ENCODE data around the gene HERC6. TPM values are rescaled to one million over a fixed set of nuclear protein-coding genes. Genes with fewer than 3 reads are reported as not detected.

HERC6 gene
- total and polyA plus RNA-seq, 2 donors (not counting 1 experiment from before 2014, with no cell fraction given), result 5.1 to 10.9 TPM

DNA sequence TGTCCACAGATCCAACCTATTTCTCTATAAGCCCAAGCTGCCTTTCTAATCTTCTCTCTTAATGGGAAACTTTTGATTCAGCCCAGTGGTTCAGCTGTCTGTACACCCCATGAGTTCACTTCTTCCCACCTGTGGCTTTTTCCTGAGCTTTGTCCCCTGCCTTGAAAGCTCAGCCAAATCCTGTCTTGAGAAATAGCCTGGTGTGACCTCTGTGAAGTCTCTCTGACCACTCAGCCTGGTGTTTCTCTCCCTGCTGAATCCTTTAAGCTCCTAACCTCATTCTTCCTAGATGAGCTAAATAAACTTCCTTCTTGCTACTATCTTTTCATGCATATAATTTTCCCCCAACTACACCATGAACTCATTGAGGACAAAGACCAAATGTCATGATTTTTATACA lies 63.0 kb downstream of the HERC6 start:
- H3K4me3 ChIP-seq (ENCODE audit: control extremely low read depth in 1 of 5, extremely low read depth in 1 of 5, insufficient read depth in 1 of 5, low read depth in 2 of 5, low read length in 4 of 5), result no peak overlapping the region
- no peaks in the 10 kb centered on the region for H3K27me3 Mint-ChIP-seq
- H3K4me1 ChIP-seq (ENCODE audit: control insufficient read depth in 2 of 2, insufficient read depth in 2 of 2, low read length in 2 of 2), result no peaks in the 10 kb centered on the region
- intact Hi-C loops (cut with micrococcal nuclease), result no loop called here
- no peak overlapping the region for H3K27ac ChIP-seq (ENCODE audit: low read length in 2 of 2)
- no peak overlapping the region for H3K9ac ChIP-seq (ENCODE audit: low read length)
- no peaks in the 10 kb centered on the region for H4K20me1 ChIP-seq (ENCODE audit: control insufficient read depth, insufficient read depth, low read length, poor library complexity, severe bottlenecking)
- H3K27ac Mint-ChIP-seq, result no peak overlapping the region
- no peak overlapping the region for H3K4me3 Mint-ChIP-seq
- H2AFZ ChIP-seq (ENCODE audit: insufficient read depth, low read depth, low read length, poor library complexity, severe bottlenecking), result no peak overlapping the region
- ChIA-PET CTCF (no interaction called here), POLR2A (interaction anchor here (0.5 kb wide), 1 partner anchor 156 kb away, joined by 12 read pairs; no protein-coding TSS in a partner anchor)
- TF ChIP-seq, protein P1, sequence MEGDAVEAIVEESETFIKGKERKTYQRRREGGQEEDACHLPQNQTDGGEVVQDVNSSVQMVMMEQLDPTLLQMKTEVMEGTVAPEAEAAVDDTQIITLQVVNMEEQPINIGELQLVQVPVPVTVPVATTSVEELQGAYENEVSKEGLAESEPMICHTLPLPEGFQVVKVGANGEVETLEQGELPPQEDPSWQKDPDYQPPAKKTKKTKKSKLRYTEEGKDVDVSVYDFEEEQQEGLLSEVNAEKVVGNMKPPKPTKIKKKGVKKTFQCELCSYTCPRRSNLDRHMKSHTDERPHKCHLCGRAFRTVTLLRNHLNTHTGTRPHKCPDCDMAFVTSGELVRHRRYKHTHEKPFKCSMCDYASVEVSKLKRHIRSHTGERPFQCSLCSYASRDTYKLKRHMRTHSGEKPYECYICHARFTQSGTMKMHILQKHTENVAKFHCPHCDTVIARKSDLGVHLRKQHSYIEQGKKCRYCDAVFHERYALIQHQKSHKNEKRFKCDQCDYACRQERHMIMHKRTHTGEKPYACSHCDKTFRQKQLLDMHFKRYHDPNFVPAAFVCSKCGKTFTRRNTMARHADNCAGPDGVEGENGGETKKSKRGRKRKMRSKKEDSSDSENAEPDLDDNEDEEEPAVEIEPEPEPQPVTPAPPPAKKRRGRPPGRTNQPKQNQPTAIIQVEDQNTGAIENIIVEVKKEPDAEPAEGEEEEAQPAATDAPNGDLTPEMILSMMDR (IDR thresholded peaks at IDR 0.05), result no peak
- no peak for TF ChIP-seq EZH2 (IDR thresholded peaks at IDR 0.05; ENCODE audit: borderline replicate concordance, insufficient read depth, low read depth, low read length, poor library complexity, severe bottlenecking)
- no peaks in the 10 kb centered on the region for H3K79me2 ChIP-seq (ENCODE audit: control insufficient read depth, insufficient read depth, low read length)
- no peak overlapping the region for H3K4me2 ChIP-seq (replicated peaks; ENCODE audit: low read depth, low read length, poor library complexity, severe bottlenecking)
- DNase-seq, result no peak
- no peaks in the 10 kb centered on the region for H3K9me3 Mint-ChIP-seq (ENCODE audit: insufficient read depth)
- H3K27me3 ChIP-seq (replicated peaks in 1 of 4; ENCODE audit: control extremely low read depth in 1 of 4, control insufficient read depth in 3 of 4, insufficient read depth in 4 of 4, low read length in 3 of 4), result no peaks in the 10 kb centered on the region
- H3K36me3 ChIP-seq (replicated peaks in 1 of 2; ENCODE audit: control extremely low read depth in 1 of 2, control insufficient read depth in 1 of 2, extremely low read depth in 1 of 2, insufficient read depth in 2 of 2, low read length in 1 of 2), result peaks cover 0 to 10% of the 10 kb centered on the region in 2 experiments
- no peaks in the 10 kb centered on the region for H3K4me1 Mint-ChIP-seq
- no peak for ATAC-seq (ENCODE audit: low read depth)
- H3K9me3 ChIP-seq (ENCODE audit: control extremely low read depth in 1 of 3, control insufficient read depth in 2 of 3, insufficient read depth in 1 of 3, low read length in 2 of 3), result peaks cover 0 to 7% (median 5%) of the 10 kb centered on the region in 3 donors

DNA sequence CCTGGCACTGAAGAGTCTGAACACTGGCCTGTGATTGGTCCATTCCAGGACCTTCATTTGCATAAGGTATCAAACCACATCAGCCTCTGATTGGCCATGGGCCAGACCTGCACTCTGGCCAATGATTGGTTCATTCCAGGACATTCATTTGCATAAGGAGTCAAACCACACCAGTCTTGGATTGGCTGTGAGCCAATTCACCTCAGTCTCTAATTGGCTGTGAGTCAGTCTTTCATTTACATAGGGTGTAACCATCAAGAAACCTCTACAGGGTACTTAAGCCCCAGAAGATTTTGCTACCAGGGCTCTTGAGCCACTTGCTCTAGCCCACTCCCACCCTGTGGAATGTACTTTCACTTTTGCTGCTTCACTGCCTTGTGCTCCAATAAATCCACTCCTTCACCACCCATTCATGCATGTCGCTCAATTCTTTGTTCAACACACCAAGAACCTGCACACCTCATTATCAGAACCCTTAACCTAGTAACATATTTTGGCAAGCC lies 64.1 kb downstream of the HERC6 start:
- Histone ChIP-seq H3K27ac (ENCODE audit: low read length in 2 of 2) (no peak overlapping the region), H3K4me2 (replicated peaks; ENCODE audit: low read depth, low read length, poor library complexity, severe bottlenecking) (no peak overlapping the region), H3K4me1 (ENCODE audit: control insufficient read depth in 2 of 2, insufficient read depth in 2 of 2, low read length in 2 of 2) (no peaks in the 10 kb centered on the region), H3K36me3 (replicated peaks in 1 of 2; ENCODE audit: control extremely low read depth in 1 of 2, control insufficient read depth in 1 of 2, extremely low read depth in 1 of 2, insufficient read depth in 2 of 2, low read length in 1 of 2) (peaks cover 0 to 10% of the 10 kb centered on the region in 2 experiments), H3K4me3 (ENCODE audit: control extremely low read depth in 1 of 5, extremely low read depth in 1 of 5, insufficient read depth in 1 of 5, low read depth in 2 of 5, low read length in 4 of 5) (no peak overlapping the region), H3K9ac (ENCODE audit: low read length) (no peak overlapping the region), H3K79me2 (ENCODE audit: control insufficient read depth, insufficient read depth, low read length) (no peaks in the 10 kb centered on the region), H3K27me3 (replicated peaks in 1 of 4; ENCODE audit: control extremely low read depth in 1 of 4, control insufficient read depth in 3 of 4, insufficient read depth in 4 of 4, low read length in 3 of 4) (no peaks in the 10 kb centered on the region), H2AFZ (ENCODE audit: insufficient read depth, low read depth, low read length, poor library complexity, severe bottlenecking) (no peak overlapping the region), H4K20me1 (ENCODE audit: control insufficient read depth, insufficient read depth, low read length, poor library complexity, severe bottlenecking) (no peaks in the 10 kb centered on the region), H3K9me3 (ENCODE audit: control extremely low read depth in 1 of 3, control insufficient read depth in 2 of 3, insufficient read depth in 1 of 3, low read length in 2 of 3) (peaks cover 0 to 7% (median 5%) of the 10 kb centered on the region in 3 donors)
- POLR2A ChIA-PET, result no interaction called here
- ATAC-seq (ENCODE audit: low read depth) (no peak), DNase-seq (no peak)
- no peak for TF ChIP-seq EZH2 (IDR thresholded peaks at IDR 0.05; ENCODE audit: borderline replicate concordance, insufficient read depth, low read depth, low read length, poor library complexity, severe bottlenecking)
- TF ChIP-seq, protein P1 (IDR thresholded peaks at IDR 0.05), result no peak
- H3K27me3 Mint-ChIP-seq, result no peaks in the 10 kb centered on the region
- H3K4me3 Mint-ChIP-seq, result no peak overlapping the region
- CTCF ChIA-PET, result no interaction called here
- 100% methylated on average over 1 of the region's 1 CpG for WGBS (ENCODE audit: insufficient coverage)
- H3K4me1 Mint-ChIP-seq, result no peaks in the 10 kb centered on the region
- H3K27ac Mint-ChIP-seq, result no peak overlapping the region
- intact Hi-C loops (cut with micrococcal nuclease), result no loop called here
- no peaks in the 10 kb centered on the region for H3K9me3 Mint-ChIP-seq (ENCODE audit: insufficient read depth)
